SHP77 treated with DMSO at 0.1 percent for 48 hours (cell line): ENCODE measurements around the gene SLC7A8.

Experiments
- DNase-seq: peaks from one replicate; lab custom pipeline; 2025; lab: John Stamatoyannopoulos, UW

The SLC7A8 gene

DNA sequence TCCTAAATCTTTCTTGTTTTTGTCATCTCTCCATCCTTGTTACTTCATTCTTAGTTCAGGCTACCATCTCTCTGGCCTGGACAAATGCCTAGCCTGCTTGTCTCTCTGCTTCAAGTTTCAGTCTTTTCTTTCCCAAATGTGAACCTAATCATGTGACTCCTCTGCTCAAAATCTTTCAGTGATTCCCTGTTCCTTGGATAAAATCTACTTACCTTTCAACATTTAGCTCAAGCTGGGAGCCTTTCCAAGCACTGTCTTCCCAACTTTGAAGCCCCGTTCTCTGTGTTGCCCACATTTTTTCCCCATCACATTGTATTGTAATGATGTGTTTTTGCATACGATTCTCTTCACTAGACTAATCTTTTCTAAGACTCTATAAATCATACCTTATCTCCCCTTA is 24.7 kb downstream of the SLC7A8 start:
- no peak for DNase-seq

DNA sequence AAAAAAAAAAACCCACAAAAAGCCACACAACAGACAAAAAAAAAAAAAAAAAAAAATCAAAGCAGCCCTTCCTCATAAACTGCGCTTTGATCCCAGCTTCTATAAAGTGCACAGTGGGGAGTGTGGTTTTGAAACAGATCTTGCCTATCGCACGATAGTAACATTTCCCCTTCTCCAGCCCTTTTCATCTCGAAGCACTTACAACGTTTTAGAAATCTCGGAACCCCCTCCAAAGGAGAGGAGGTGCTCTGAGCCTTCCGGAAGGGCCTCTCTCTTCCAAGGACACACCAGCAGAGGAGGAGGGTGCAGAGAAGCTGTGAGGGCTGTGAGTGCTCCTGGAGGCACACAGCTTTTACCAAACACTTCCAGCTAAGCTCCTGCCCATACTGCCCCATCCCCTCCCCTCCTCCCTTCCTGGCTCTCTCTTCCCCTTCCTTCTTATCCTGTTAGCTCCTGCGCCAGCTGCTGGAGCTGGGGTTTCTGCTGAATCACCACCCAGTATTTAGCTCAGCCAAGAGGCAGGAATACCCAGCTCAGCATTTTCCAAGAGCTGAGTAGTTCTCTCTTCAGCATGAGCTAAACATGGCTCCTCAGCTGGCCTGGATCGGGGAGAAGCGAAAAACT is 28.4 kb downstream of the SLC7A8 start:
- DNase-seq = no peak

DNA sequence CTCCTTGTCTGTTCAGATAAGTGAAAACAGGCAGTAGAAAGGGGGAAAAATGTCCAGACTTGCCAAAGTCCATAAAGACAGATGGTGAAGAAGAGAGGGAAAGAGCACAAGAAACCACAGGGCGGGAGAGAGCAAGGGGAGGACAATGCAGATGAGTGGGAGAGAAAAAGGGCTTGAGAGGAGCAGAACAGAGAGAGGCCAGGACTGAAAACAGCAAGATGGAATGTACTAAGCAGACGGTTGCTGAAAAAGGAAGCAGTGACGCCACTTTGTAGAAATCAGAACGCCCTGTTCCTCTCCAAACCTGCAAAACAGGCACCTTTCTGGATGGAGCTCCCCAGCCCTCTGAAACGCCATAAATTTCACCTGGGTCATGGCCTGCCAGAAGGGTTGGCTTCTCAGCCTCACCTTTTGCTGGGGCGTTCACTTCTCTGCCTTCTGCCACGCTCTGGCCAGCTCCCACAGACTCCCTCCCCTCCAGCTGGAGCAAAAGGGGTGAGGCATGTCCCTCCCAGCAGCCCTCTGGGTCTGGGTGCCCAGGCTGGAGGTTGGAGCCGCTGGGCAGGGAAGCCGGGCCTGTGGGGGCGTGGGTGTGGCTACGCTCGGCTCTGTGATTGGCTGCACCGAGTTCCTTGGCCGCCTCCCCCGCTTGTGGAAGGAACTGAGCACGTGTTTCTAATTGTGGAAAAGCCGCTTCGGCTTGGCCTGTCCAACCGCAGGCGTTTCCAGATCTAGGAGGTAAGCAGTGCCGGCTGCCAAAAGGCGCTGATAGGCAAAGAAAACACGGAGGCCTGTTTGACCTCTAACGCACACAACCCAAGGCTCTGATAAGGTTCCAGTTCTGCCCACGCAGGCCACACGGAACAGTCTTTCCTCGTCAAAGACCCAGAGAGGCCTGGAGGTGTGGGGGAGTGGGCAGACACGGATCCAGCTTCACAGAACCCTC is 29.3 kb downstream of the SLC7A8 start:
- DNase-seq = no peak

DNA sequence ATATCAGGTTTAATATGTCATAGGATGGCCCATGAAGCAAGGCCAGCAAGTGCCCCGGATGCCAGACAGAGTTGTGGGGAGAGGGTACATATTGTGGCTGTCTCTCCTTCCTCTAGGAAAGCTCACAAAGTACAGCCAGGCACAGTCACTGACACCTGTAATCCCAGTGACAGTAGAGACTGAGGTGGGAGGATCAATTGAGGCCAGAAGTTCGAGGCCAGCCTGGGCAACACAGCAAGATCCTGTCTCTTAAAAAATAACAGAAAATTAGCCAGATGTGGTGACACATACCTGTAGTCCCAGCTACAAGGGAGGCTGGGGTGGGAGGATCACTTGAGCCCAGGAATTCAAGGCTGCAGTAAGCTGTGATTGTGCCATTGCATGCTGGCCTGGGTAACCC is 32.1 kb downstream of the SLC7A8 start:
- no peak for DNase-seq

DNA sequence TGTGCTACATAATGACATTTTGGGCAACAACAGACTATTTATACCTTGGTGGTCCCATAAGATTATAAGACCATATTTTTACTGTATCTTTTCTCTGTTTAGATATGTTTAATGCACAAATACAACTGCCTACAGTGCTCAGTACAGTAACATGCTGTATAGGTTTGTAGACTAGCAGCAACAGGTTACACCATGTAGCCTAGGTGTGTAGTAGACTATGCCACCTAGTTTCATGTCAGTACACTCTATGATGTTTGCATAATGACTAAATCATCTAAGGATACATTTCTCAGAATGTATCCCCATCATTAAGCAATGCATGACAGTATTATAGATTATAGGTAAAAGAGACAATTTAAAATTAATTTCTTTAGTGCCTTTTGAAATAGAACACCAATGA is 33.7 kb downstream of the SLC7A8 start:
- no peak for DNase-seq

DNA sequence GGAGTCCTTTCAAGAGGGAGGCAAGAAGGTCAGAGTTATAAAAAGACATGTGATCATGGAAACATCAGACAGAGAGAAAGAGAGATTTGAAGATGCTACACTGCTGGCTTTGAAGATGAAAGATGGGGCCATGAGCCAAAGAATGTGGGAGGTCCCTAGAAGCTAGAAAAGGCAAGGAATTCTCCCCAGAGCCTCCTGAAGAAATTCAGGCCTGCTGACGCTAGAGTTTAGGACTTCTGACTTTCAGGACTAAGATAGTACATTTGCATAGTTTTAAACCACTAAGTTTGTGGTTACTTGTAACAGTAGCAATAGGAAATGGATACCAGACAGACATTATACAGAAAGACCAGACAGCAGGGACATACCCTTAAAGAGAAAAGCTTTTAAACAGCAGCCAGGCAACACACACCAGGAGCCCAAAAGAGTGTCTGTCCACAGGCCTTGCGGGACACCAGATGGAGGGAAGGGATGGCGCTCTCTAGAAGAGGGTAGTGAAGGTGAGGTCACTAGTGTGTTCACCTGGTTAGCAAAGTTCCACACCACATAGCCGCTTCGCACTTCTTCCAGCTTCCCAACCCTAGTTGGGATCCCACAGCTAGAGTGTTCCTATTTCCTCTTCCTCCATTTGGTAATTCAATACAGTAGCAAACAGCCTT is 34.7 kb downstream of the SLC7A8 start:
- no peak for DNase-seq

DNA sequence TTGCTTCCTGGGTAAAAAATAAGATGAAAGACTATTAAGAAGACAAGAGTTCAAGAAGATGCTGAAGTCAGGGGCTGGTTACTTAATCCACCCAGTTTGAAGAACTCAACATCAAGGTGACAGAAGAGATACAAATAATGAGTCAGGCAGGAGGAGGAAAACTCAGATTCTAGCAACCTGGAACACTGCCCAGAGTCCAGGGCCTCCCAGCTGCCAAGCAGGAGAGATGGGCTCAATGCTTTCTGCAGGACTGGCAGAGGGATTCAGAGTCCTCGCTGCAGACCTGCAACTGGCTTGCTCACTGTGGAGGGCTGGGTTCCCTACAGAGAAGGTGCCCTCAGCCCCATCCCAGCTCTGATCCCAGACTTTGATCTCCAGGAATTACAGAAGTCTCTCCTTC is 35.8 kb downstream of the SLC7A8 start:
- no peak for DNase-seq

DNA sequence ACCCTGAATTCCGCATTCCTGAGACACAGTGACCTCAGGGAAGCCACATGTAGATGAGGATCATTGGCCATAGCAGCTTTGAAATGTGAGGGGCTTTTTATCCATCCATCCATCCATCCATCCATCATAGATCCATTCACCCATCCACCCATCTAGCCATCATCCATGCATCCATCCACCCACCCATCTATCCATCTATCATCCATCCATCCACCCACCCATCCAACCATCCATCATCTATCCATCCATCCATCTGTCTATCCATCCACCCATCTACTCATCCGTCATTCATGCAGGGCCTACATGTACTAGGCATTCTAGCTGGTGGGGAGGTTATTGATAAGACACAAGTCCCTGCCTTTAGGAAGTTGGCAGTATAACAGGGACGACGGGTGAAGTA is 36.5 kb downstream of the SLC7A8 start:
- no peak for DNase-seq

DNA sequence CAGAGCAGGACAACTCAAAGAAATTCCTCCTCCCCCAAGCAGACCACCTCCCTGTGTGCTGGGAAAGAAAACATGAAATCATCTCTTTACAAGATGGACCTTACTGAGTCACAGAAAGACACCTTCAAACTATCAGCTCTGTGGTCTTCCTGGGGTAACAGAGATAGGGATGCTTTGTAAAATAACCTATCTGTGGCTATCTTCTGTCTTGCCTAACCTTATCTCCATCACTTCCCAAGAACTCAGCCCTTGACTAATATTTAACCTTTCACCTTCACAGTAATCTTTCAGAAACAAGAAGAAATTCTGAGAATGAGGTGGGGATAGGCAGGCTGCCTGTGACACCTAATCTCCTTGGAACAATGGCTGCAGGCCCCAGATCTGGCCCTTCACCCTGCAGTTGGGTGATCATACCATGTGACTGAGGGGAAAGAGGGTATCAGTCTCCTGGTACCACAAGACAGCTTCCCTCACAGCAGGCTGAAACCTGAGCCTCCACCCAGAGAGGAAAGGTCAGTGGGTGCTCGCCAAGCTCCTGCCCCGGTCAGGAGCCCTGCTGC is 37.0 kb downstream of the SLC7A8 start:
- no peak for DNase-seq

DNA sequence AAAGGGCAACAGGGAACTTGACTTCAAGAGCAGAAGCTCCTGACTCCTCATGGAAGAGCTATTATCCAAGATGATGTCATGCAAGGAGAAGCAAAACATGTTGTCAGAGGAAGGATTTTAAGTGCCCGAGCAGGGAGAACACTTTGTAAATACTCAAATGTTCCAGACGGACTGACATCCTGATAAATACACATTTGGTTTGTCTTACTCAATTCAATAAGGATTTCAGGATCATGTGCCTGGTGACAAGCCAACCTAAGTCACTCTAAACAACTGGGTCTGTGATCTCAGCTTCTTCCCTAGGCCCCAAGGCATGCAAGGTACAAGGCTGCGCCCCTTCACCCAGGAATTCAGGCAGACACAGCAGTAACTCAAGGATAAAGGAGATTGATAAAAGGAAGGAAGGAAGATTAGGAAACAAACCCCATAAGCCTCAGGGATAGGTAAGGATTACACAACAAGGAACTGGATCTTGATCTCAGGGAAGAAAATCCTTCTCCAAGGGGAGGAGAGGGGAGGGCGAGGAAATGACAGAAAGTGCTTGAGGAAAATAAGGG is 37.6 kb downstream of the SLC7A8 start:
- DNase-seq = no peak

DNA sequence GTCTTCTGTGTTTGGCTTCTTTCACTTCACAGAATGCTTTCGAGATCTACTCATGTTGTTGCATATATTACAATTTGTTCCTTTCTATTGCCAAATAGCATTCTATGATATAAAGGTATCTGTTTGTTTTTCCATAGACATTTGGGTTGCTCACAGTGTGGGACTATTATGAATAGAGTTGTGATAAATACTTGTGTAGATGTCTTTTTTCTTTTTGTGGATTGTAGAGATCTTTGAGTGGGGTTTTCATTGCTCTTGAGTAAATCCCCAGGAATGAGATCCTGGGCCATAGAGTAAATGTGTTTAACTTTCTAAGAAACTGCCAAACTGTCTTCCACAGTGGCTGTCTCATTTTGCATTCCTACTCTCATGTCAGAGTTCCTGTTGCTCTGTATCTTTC is 39.5 kb downstream of the SLC7A8 start:
- DNase-seq = no peak

DNA sequence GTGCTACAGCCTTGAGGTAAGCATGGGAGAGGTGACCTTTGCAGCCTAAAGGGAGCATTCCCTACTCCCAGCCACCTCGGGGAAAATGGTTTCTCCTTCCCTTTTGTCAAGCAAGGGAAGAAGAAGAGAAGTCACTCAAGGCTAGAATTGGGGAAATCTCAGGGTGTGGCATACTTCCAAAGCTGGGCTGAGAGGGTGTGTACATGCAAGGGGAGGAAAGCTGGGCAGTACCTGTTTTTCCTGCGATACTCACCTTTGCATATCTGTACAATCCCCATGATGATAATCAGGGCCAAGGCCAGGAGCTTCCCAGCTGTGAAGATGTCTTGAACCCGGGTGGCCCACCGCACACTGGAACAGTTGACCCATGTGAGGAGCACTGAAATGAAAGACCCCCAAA is 40.6 kb downstream of the SLC7A8 start:
- DNase-seq = no peak

DNA sequence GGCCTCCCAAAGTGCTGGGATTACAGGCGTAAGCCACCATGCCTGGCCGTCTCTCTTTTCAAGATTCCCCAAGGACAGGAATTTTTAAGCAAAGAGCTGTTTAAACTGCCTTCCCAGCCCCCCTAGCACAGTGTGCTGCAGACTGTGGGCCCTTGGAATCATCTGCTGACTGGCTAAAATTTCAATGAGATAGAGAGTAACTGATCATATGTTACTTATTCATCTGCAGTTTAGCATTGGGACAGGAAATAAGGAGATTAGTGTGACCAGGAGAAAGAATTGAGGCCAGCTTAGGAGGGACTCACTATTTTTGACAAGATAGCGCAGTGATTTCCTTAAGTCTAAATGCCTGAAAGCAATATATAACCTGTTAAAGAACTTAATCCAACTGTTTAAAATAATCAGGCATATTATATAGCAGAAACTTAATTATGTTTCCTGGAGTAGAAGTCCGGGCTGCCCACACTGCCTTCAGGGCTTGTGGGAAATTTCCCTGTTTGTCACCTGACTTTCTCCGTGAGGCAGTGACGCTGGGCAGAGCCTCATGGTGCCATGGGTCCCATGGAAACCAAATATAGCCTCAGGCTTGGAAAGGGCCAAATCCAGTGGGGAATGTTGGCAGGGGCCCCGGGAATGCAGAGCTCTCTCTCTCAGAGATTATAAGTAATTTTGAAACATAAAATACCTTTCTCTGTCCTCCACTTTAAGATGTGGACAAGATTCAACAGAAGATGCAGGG is 41.6 kb downstream of the SLC7A8 start:
- DNase-seq = no peak

DNA sequence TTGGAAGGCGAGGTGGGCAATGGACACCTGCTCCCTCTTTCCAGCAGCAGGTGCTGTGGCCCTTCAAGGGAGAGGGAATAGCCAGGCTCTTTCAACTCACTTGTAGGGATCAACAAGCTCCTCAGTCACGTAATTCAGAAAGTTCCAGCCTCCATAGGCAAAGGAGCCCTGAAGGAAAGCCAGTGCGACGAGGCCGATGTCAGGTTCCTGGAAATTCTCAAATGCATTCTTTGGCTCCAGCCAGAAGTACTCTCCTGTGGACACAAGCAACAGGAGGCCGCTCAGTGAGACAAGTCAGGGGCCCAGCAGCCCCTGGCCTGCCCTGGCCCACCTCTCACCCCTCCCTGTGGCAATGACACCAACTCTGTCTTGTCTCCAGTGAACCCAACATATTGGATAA is 43.1 kb downstream of the SLC7A8 start:
- DNase-seq = no peak

DNA sequence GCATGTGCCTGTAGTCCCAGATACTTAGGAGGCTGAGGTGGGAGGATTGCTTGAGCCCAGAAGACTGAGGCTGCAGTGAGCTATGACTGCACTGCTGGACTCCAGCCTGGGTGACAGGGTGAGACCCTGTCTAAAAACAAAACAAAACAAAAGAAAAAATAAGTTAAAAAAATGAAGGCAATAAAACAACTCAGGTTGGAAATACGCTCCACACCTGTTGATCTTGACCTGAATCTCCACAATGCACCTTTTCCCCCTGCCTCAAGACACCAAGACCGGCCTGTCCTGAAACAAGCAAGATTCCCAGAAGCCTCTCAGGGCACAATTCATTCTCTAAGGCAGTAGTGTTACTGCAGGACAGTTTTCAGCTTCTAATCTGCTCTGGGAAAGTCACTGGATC is 43.6 kb downstream of the SLC7A8 start:
- no peak for DNase-seq

DNA sequence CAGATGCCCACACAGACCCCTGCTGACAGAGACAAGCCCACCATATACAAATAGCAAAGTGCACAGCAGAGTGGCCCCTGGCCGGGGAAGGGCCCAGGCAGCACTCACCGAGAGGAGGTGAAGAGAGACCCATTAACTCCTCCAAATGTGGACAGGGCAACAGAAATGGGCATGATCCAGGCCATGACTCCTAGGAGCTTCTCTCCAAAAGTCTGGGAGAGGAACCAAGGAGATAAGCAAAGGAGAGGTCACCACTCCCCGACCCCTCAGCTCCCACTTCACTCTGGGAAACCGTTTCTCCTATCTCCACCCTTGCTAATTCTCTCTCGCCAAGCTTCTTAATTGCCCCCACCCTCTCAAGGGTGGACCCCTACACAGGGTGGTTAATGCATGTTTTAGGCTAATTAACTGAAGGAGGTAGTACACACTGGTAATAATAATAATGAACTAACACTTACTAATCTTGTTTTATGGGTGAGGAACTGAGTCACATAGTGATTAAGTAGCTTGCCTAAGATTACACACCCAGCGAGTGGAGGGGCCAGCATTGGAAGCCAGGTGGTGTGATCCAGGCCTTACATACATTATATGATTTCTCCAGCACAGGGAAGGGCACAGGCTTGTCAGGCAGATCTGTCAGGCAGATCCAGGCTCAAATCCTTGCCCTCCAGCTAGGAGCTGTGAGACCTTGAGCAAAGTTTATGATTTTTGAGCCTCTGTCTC is 45.5 kb downstream of the SLC7A8 start:
- DNase-seq = no peak

DNA sequence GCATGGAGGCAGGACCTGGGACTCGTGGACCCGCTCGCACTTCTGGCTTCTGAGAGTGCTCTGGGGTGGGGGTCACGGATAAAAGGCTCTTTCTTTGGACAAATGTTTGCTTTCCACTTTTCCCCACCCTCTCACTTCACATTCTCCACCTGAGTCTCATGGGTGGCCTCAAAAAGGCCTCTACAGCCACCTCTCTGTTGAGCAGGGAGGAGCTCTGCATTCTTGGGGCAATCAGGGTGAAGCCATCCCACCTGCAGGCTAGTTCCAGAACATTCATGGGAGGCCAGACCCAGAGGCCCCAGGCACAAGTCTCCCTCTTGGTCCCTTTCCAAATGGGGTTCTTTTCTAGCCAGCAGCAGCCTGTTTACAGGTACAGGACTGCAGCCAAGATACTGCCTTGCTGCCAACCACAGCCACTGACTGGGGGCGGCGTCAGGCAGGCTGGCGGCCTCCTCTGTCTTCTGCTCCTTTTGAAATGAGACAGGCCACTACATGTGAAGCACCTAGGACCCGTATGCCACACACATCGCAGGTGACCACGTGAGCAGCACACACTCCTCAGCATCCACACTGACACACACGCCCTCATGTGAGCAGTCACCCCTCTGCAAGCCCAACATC is 46.2 kb downstream of the SLC7A8 start:
- DNase-seq = no peak

DNA sequence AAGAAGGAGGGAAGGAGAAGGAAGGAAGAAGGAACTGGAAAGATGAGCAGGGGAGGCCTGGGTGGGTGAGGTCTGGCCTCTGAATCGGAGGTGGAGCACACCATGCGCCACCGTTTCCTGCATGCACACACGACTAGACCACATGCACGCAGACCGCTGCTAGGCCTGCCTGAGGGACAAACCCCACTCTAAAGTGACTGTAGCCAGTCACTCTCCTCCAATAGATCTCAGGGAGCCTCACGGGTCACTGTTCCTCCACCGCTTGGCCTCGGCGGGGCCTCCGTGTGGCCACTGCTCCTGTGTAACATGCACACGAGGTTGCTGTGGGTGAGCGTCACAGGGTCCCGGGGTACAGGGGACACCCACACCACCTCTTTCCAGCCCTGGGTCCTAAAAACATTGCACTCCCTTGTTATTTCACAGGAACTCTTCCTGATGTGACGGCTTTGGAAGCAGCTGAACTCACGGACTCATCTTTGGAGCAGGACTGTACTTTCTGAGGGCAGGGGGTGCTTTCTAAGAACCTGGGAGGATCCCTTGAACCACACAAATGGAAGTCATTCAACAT is 46.8 kb downstream of the SLC7A8 start:
- DNase-seq = no peak

DNA sequence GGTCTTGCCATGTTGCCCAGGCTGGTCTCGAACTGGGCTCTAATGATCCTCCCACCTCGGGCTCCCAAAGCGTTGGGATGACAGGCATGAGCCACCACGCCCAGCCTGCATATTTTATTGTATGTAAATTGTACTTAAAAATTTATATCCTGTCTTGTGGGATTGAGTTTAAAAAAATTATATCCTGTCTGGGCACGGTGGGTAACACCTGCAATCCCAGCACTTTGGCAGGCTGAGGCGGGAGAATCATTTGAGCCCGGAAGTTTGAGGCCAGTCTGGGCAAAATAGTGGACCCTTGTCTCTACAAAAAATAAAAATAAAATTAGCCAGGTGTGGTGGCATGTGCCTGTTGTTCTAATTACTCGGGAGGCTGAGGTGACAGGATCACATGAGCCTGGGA is 50.5 kb downstream of the SLC7A8 start:
- no peak for DNase-seq

DNA sequence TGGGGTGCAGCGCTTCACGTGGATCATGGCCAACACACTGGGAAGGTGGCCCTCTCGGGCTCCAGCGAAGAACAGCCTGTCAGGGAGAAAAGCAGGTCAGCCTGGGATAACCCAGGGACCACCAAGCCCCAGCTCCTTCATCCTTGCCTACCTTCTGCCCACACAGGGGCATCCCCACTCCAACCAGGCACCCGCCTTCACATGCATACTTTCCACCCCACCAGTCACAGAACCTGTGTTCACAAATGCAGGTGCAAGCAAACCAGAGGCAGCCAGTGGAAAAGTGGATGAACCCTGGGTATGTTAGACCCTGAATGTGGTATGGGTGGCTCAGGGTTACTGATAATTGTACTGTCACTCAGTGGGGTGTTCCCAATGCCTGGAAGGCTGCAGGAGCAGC is 52.0 kb downstream of the SLC7A8 start:
- DNase-seq = no peak
